ENCODE results near the gene REV3L. TPM values are rescaled to one million over a fixed set of nuclear protein-coding genes. Genes with fewer than 3 reads are reported as not detected.
A peak's percentile ranks its signal among the peaks of the same experiment; 100 is the strongest.

The REV3L gene
- total RNA-seq, 1 experiment from 2014 or later: 5.3 TPM

- TF ChIP-seq, protein P1, sequence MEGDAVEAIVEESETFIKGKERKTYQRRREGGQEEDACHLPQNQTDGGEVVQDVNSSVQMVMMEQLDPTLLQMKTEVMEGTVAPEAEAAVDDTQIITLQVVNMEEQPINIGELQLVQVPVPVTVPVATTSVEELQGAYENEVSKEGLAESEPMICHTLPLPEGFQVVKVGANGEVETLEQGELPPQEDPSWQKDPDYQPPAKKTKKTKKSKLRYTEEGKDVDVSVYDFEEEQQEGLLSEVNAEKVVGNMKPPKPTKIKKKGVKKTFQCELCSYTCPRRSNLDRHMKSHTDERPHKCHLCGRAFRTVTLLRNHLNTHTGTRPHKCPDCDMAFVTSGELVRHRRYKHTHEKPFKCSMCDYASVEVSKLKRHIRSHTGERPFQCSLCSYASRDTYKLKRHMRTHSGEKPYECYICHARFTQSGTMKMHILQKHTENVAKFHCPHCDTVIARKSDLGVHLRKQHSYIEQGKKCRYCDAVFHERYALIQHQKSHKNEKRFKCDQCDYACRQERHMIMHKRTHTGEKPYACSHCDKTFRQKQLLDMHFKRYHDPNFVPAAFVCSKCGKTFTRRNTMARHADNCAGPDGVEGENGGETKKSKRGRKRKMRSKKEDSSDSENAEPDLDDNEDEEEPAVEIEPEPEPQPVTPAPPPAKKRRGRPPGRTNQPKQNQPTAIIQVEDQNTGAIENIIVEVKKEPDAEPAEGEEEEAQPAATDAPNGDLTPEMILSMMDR (conservative IDR thresholded peaks at IDR 0.05): no peak
- H2AFZ ChIP-seq (ENCODE audit: low read length): no peak overlapping the region
- no peaks in the 10 kb centered on the region for H4K20me1 ChIP-seq (ENCODE audit: control insufficient read depth, insufficient read depth, insufficient read length)
- no peaks in the 10 kb centered on the region for H3K27me3 Mint-ChIP-seq (ENCODE audit: low read depth)
- no peak overlapping the region for H4K5ac ChIP-seq (ENCODE audit: insufficient read length, low read depth, low read length)
- peaks cover 3 to 4% of the 10 kb centered on the region in 2 experiments; a peak in 4 of 5 replicates for H3K9me3 Mint-ChIP-seq
- no peak overlapping the region for H3K9ac ChIP-seq (ENCODE audit: extremely low read depth, insufficient read length, low read length)
- H3K27ac Mint-ChIP-seq: peak overlapping the region in 2 of 3 experiments; percentile 4 to 77; a peak in 3 of 7 replicates
- H2BK12ac ChIP-seq (ENCODE audit: insufficient read length, low read depth, low read length): no peak overlapping the region
- DNase-seq: no peak
- H3K4me1 Mint-ChIP-seq: peaks cover 36 to 40% of the 10 kb centered on the region in 2 experiments
- H3K4me2 ChIP-seq (ENCODE audit: insufficient read depth, insufficient read length, low read length): no peak overlapping the region
- no CpG with 5 or more reads among the region's 2 CpGs for WGBS (ENCODE audit: extremely low coverage, insufficient read length, low lambda C conversion rate)
- no peaks in the 10 kb centered on the region for H3K79me2 ChIP-seq (ENCODE audit: insufficient read depth, low read length)
- H2BK20ac ChIP-seq (ENCODE audit: low read depth, low read length, poor library complexity, severe bottlenecking): no peak overlapping the region
- H2AK5ac ChIP-seq (ENCODE audit: insufficient read length, low read length): no peak overlapping the region
- H3K4me3 Mint-ChIP-seq: no peak overlapping the region
- no peak overlapping the region for H2BK15ac ChIP-seq (ENCODE audit: low read depth, low read length)
- H3K4me1 ChIP-seq (ENCODE audit: insufficient read depth, low read length): no peaks in the 10 kb centered on the region; the same call in 1 of the 2 replicates
- no peak overlapping the region for H3K56ac ChIP-seq (ENCODE audit: insufficient read length, low read depth, low read length)
- H3K9me3 ChIP-seq (ENCODE audit: control insufficient read depth, low read depth, low read length): no peaks in the 10 kb centered on the region
- no peak overlapping the region for H3K27ac ChIP-seq (ENCODE audit: insufficient read length, low read depth, low read length)
- no peak overlapping the region for H3K18ac ChIP-seq (ENCODE audit: insufficient read length, low read depth, low read length)
- H2BK5ac ChIP-seq (ENCODE audit: insufficient read length, low read length): no peak overlapping the region
- no peak overlapping the region for H4K91ac ChIP-seq (ENCODE audit: insufficient read length, low read depth, low read length)
- no peak overlapping the region for H3T11ph ChIP-seq (ENCODE audit: low read length)
- H4K8ac ChIP-seq (replicated peaks; ENCODE audit: insufficient read length, low read depth, low read length): no peak overlapping the region
- H3K4ac ChIP-seq (ENCODE audit: low read depth, low read length): no peak overlapping the region
- H3K36me3 Mint-ChIP-seq (ENCODE audit: insufficient read depth in 1 of 3, low read depth in 3 of 3): peaks cover 6 to 13% (median 10%) of the 10 kb centered on the region in 3 experiments
- no peak overlapping the region for H3K23ac ChIP-seq (ENCODE audit: insufficient read length, low read depth, low read length)
- no peak overlapping the region for H2BK120ac ChIP-seq (ENCODE audit: low read depth, low read length, poor library complexity, severe bottlenecking)
- H3K79me1 ChIP-seq (ENCODE audit: insufficient read depth, low read depth, low read length, poor library complexity, severe bottlenecking): no peaks in the 10 kb centered on the region
- H3K27me3 ChIP-seq (ENCODE audit: insufficient read depth, low read length): no peaks in the 10 kb centered on the region
- H3K23me2 ChIP-seq (ENCODE audit: insufficient read length, low read depth, low read length, poor library complexity, severe bottlenecking): no peaks in the 10 kb centered on the region
- no peak overlapping the region for H3K14ac ChIP-seq (ENCODE audit: insufficient read depth, low read length)
Measured at GRCh38 chr6:111502154-111502553, 19.1 kb upstream of the REV3L start.

All from H9 (cell line).